HEK293 (cell line): ENCODE data around the gene DNAH9.
A peak's percentile ranks its signal among the peaks of the same experiment; 100 is the strongest.

Experiments
- CTCF ChIA-PET: fragments of 350-600 bp; formaldehyde crosslinking; extraction: SDS; loops from one replicate; lab custom pipeline; 2021; ENCODE audit warnings: antibody characterized with exemption; lab: Yijun Ruan, JAX
- POLR2A ChIA-PET: fragments of 300-600 bp; formaldehyde crosslinking; extraction: SDS; loops from one replicate; lab custom pipeline; 2020; ENCODE audit warnings: antibody characterized with exemption, inconsistent platforms; lab: Yijun Ruan, JAX
- H3K27ac ChIP-seq: fragments of 200-500 bp; sonication (Bioruptor generic); 2 replicates; pipeline ENCODE4 v1.5.1; 2014; ENCODE audit warnings: low read depth, low read length, control low read depth, inconsistent platforms; ENCODE audit errors: extremely low read depth
- H3K36me3 ChIP-seq, 2 experiments: fragments of 200-500 bp in 1 of 2; sonication (Bioruptor generic) in 1 of 2; 1 replicate in 1 of 2; 2 replicates in 1 of 2; pipeline ENCODE4 v1.5.1; 2014 to 2017; ENCODE audit warnings: inconsistent platforms in 2 of 2, low read length in 2 of 2; ENCODE audit not compliant: control insufficient read depth in 2 of 2, insufficient read depth in 1 of 2
- H3K4me1 ChIP-seq: fragments of 200-500 bp; sonication (Bioruptor generic); 2 replicates; pipeline ENCODE4 v1.5.1; 2014; ENCODE audit warnings: mild to moderate bottlenecking, low read length, inconsistent platforms; ENCODE audit not compliant: control insufficient read depth, insufficient read depth
- H3K4me3 ChIP-seq: 2 replicates; pipeline ENCODE4 v1.5.1; 2011; ENCODE audit warnings: low read depth, mild to moderate bottlenecking, control low read depth, low read length, moderate library complexity
- H3K9me3 ChIP-seq: fragments of 200-500 bp; sonication (Bioruptor generic); 2 replicates; pipeline ENCODE4 v1.5.1; 2014; ENCODE audit warnings: low read depth, low read length, inconsistent platforms; ENCODE audit not compliant: control insufficient read depth, insufficient read depth
- KLF8 ChIP-seq: fragments of 450-650 bp; formaldehyde crosslinking; IDR thresholded peaks from 2 replicates; pipeline ENCODE4 v1.5.1; 2016; ENCODE audit warnings: missing biosample characterization, missing genetic modification characterization
- PRDM1 ChIP-seq: fragments of 450-650 bp; formaldehyde crosslinking; IDR thresholded peaks from 2 replicates; pipeline ENCODE4; 2016; ENCODE audit warnings: missing biosample characterization, missing genetic modification characterization
- REPIN1 ChIP-seq: fragments of 450-650 bp; formaldehyde crosslinking; IDR thresholded peaks from 2 replicates; pipeline ENCODE4 v1.5.1; 2017; ENCODE audit warnings: missing biosample characterization, missing genetic modification characterization, low read depth
- SETDB1 ChIP-seq: IDR thresholded peaks from one replicate; pipeline ENCODE4 v1.6.1; 2017; ENCODE audit warnings: mild to moderate bottlenecking, low read length, moderate library complexity, mixed read lengths; ENCODE audit not compliant: insufficient read length
- TRIM28 ChIP-seq: IDR thresholded peaks from 2 replicates; pipeline ENCODE4 v1.6.1; 2011; ENCODE audit warnings: low read length, control low read depth, borderline replicate concordance
- ZEB2 ChIP-seq: fragments of 450-650 bp; formaldehyde crosslinking; IDR thresholded peaks from 2 replicates; pipeline ENCODE4 v1.5.1; 2016; ENCODE audit warnings: missing biosample characterization, missing genetic modification characterization
- ZNF133 ChIP-seq: fragments of 450-650 bp; formaldehyde crosslinking; IDR thresholded peaks from 2 replicates; pipeline ENCODE4 v1.5.1; 2016; ENCODE audit warnings: missing biosample characterization, missing genetic modification characterization
- ZNF16 ChIP-seq: fragments of 450-650 bp; formaldehyde crosslinking; IDR thresholded peaks from 2 replicates; pipeline ENCODE4 v1.5.1; 2016; ENCODE audit warnings: low read depth, missing biosample characterization, missing genetic modification characterization
- ZNF394 ChIP-seq: fragments of 450-650 bp; formaldehyde crosslinking; IDR thresholded peaks from 2 replicates; pipeline ENCODE4 v1.5.1; 2016; ENCODE audit warnings: missing biosample characterization, missing genetic modification characterization, mild to moderate bottlenecking, moderate library complexity, borderline replicate concordance
- ZNF404 ChIP-seq: fragments of 450-650 bp; formaldehyde crosslinking; IDR thresholded peaks from 2 replicates; pipeline ENCODE4 v1.5.1; 2017; ENCODE audit warnings: missing biosample characterization, missing genetic modification characterization
- ZNF48 ChIP-seq: fragments of 450-650 bp; formaldehyde crosslinking; IDR thresholded peaks from 2 replicates; pipeline ENCODE4 v1.5.1; 2016; ENCODE audit warnings: missing biosample characterization, missing genetic modification characterization
- ZNF488 ChIP-seq: fragments of 450-650 bp; formaldehyde crosslinking; IDR thresholded peaks from 2 replicates; pipeline ENCODE4 v1.5.1; 2016; ENCODE audit warnings: missing biosample characterization, missing genetic modification characterization
- ZNF514 ChIP-seq: fragments of 450-650 bp; formaldehyde crosslinking; IDR thresholded peaks from 2 replicates; pipeline ENCODE4 v1.5.1; 2016; ENCODE audit warnings: missing biosample characterization, missing genetic modification characterization
- ZNF544 ChIP-seq: fragments of 450-650 bp; formaldehyde crosslinking; IDR thresholded peaks from 2 replicates; pipeline ENCODE4 v1.5.0; 2017; ENCODE audit warnings: missing biosample characterization, missing genetic modification characterization
- ZNF76 ChIP-seq: fragments of 450-650 bp; formaldehyde crosslinking; IDR thresholded peaks from 2 replicates; pipeline ENCODE4; 2016; ENCODE audit warnings: low read depth, missing biosample characterization, missing genetic modification characterization, borderline replicate concordance
- ZNF785 ChIP-seq: fragments of 450-650 bp; formaldehyde crosslinking; IDR thresholded peaks from 2 replicates; pipeline ENCODE4 v1.5.1; 2016; ENCODE audit warnings: missing biosample characterization, missing genetic modification characterization
- TF ChIP-seq, protein P1 (sequence below): sonication (generic); formaldehyde crosslinking; IDR thresholded peaks from 2 replicates; pipeline ENCODE4 v1.8.1; 2022; ENCODE audit warnings: mild to moderate bottlenecking, moderate library complexity, missing genetic modification reagents
- TF ChIP-seq, protein P2 (sequence below): IDR thresholded peaks from 2 replicates; pipeline ENCODE4 v1.6.1; 2011; ENCODE audit warnings: mild to moderate bottlenecking, low read depth, low read length, borderline replicate concordance
- TF ChIP-seq, protein P3 (sequence below): fragments of 450-650 bp; formaldehyde crosslinking; IDR thresholded peaks from 2 replicates; pipeline ENCODE4 v1.5.1; 2016; ENCODE audit warnings: missing biosample characterization, missing genetic modification characterization
- TF ChIP-seq, protein P4 (sequence below): fragments of 450-650 bp; formaldehyde crosslinking; IDR thresholded peaks from 2 replicates; pipeline ENCODE4 v1.5.1; 2016; ENCODE audit warnings: missing biosample characterization, missing genetic modification characterization

DNAH9 gene

DNA sequence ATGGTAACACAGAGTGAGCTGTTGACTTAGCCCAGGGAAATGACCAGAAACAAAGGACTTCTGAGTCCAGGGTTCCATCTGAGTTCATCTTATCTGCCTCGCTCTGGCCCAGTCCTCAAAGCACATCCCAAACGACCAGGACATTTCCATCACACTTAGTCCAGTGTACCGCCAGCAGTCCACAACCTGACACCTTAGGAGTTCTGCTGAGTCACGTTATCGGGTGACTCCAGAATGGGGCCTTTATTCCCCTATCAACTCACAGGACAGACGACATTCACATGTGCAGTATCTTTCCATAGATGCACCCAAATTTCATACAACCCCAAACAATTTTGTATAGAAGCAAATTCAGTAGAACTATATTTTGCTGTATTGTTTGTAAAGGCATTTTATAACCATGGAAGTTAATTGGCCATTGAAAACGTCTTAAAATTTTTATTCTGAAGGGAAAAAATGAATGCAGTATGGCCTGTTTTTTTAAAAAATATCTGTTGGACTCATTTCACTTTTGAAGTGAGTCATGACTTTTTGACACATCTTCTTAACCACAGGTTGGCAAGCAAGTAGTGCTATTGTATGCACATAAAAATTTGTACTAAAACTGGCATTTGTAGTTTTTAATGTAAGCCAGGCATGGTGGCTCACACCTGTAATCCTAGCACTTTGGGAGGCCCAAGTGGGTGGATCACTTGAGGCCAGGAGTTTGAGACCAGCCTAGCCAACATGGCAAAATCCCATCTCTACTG is 352.7 kb downstream of the DNAH9 start (continued):
- TF ChIP-seq TRIM28 = no peak
- TF ChIP-seq, protein P1, sequence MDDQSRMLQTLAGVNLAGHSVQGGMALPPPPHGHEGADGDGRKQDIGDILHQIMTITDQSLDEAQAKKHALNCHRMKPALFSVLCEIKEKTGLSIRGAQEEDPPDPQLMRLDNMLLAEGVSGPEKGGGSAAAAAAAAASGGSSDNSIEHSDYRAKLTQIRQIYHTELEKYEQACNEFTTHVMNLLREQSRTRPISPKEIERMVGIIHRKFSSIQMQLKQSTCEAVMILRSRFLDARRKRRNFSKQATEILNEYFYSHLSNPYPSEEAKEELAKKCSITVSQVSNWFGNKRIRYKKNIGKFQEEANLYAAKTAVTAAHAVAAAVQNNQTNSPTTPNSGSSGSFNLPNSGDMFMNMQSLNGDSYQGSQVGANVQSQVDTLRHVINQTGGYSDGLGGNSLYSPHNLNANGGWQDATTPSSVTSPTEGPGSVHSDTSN (CRISPR knock-in tag) = no peak

DNA sequence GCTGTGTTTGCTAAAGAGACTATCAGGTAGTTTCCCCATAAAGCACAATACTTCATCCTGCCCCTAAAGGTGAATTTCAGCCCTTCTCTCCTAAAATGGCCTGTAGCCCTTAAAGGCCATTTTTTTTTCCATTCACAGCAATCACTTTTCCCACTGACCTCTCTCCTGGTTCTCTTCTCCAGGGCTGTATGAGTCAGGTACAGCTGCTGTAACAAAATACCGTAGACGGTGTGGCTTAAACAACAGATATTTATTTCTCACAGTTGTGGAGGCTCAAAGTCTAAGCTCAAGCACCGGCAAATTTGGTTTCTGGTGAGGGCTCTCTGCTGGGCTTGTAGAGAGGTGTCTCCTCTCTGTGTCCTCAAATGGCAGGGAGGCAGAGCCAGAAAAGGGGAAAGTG is 354.3 kb downstream of the DNAH9 start:
- no peak overlapping the region for H3K4me3 ChIP-seq
- H3K4me1 ChIP-seq = no peaks in the 10 kb centered on the region
- no peaks in the 10 kb centered on the region for H3K36me3 ChIP-seq
- ChIA-PET POLR2A (no interaction called here), CTCF (interaction anchor here (1.7 kb wide), 1 partner anchor 17 kb away, joined by 10 read pairs; no protein-coding TSS in a partner anchor)
- no peaks in the 10 kb centered on the region for H3K9me3 ChIP-seq
- H3K27ac ChIP-seq = no peak overlapping the region
- TF ChIP-seq ZEB2 (tag by site-specific recombination) = no peak
- TF ChIP-seq, protein P2, sequence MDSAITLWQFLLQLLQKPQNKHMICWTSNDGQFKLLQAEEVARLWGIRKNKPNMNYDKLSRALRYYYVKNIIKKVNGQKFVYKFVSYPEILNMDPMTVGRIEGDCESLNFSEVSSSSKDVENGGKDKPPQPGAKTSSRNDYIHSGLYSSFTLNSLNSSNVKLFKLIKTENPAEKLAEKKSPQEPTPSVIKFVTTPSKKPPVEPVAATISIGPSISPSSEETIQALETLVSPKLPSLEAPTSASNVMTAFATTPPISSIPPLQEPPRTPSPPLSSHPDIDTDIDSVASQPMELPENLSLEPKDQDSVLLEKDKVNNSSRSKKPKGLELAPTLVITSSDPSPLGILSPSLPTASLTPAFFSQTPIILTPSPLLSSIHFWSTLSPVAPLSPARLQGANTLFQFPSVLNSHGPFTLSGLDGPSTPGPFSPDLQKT = no peak
- TF ChIP-seq PRDM1 = no peak
- TF ChIP-seq ZNF394 = no peak
- TF ChIP-seq, all 188 proteins: peak for 0

- H3K9me3 ChIP-seq = no peaks in the 10 kb centered on the region
- no peak overlapping the region for H3K27ac ChIP-seq
- TF ChIP-seq REPIN1 (tag by site-specific recombination) (no peak), ZNF133 (tag by site-specific recombination) (peak; percentile 94), SETDB1 (peak; percentile 65)
- no peaks in the 10 kb centered on the region for H3K4me1 ChIP-seq
- H3K36me3 ChIP-seq = no peaks in the 10 kb centered on the region
- ChIA-PET POLR2A (interaction anchor here (0.6 kb wide), 1 partner anchor 55 kb away, joined by 3 read pairs; no protein-coding TSS in a partner anchor), CTCF (interaction anchor here (0.6 to 1.0 kb wide), 3 partner anchors 19 to 1217 kb away, joined by 3 to 4 read pairs (median 3); no protein-coding TSS in a partner anchor)
- no peak overlapping the region for H3K4me3 ChIP-seq
Measured at GRCh38 chr17:11953924-11954323, 355.7 kb downstream of the DNAH9 start.

- CTCF ChIA-PET = interaction anchor here (0.6 to 1.0 kb wide), 2 partner anchors 20 to 132 kb away, joined by 4 to 6 read pairs; no protein-coding TSS in a partner anchor
- TF ChIP-seq ZNF785 (tag by site-specific recombination) (no peak), KLF8 (no peak), ZNF16 (tag by site-specific recombination) (no peak), ZNF76 (tag by site-specific recombination) (no peak), ZNF514 (no peak), ZNF404 (tag by site-specific recombination) (no peak), PRDM1 (no peak), ZNF488 (no peak), ZNF48 (tag by site-specific recombination) (no peak), ZNF544 (tag by site-specific recombination) (no peak)
- TF ChIP-seq, protein P1 (CRISPR knock-in tag) = no peak
- TF ChIP-seq, protein P3, sequence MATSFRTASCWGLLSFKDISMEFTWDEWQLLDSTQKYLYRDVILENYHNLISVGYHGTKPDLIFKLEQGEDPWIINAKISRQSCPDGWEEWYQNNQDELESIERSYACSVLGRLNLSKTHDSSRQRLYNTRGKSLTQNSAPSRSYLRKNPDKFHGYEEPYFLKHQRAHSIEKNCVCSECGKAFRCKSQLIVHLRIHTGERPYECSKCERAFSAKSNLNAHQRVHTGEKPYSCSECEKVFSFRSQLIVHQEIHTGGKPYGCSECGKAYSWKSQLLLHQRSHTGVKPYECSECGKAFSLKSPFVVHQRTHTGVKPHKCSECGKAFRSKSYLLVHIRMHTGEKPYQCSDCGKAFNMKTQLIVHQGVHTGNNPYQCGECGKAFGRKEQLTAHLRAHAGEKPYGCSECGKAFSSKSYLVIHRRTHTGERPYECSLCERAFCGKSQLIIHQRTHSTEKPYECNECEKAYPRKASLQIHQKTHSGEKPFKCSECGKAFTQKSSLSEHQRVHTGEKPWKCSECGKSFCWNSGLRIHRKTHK = no peak
- TF ChIP-seq, protein P4, sequence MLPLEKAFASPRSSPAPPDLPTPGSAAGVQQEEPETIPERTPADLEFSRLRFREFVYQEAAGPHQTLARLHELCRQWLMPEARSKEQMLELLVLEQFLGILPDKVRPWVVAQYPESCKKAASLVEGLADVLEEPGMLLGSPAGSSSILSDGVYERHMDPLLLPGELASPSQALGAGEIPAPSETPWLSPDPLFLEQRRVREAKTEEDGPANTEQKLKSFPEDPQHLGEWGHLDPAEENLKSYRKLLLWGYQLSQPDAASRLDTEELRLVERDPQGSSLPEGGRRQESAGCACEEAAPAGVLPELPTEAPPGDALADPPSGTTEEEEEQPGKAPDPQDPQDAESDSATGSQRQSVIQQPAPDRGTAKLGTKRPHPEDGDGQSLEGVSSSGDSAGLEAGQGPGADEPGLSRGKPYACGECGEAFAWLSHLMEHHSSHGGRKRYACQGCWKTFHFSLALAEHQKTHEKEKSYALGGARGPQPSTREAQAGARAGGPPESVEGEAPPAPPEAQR = no peak
- Histone ChIP-seq H3K4me3 (no peak overlapping the region), H3K4me1 (no peaks in the 10 kb centered on the region), H3K36me3 (no peaks in the 10 kb centered on the region), H3K27ac (no peak overlapping the region), H3K9me3 (no peaks in the 10 kb centered on the region)
- POLR2A ChIA-PET = no interaction called here
Measured at GRCh38 chr17:11954936-11955335, 356.7 kb downstream of the DNAH9 start.
